Right atrium auricular region (tissue), 2 donors: ENCODE measurements around the gene TMEM178B. TPM values are rescaled to one million over a fixed set of nuclear protein-coding genes. Genes with fewer than 3 reads are reported as not detected.

Source experiments
- DNase-seq: peaks from one replicate; pipeline ENCODE4 v3.0.0-alpha.2; 2019; ENCODE audit warnings: low spot score
- H3K27ac ChIP-seq, 2 donors: fragments of 200-600 bp; sonication (generic); 1 replicate in 1 of 2; 2 replicates in 1 of 2; pipeline ENCODE4 v1.5.1; 2016 to 2019
- H3K27me3 ChIP-seq, 2 donors: fragments of 200-600 bp; sonication (generic); one replicate each; pipeline versions ENCODE4 v1.5.1 to v1.6.0; 2017 to 2019
- H3K36me3 ChIP-seq: fragments of 200-600 bp; sonication (generic); one replicate; pipeline ENCODE4 v1.5.1; 2016
- H3K4me1 ChIP-seq, 2 donors: fragments of 200-600 bp; sonication (generic); one replicate each; pipeline versions ENCODE4 v1.5.1 to v1.6.0; 2017 to 2019
- H3K4me3 ChIP-seq, 2 donors: fragments of 200-600 bp; sonication (generic); 1 replicate in 1 of 2; 2 replicates in 1 of 2; pipeline ENCODE4 v1.5.1; 2017 to 2019; ENCODE audit warnings: mild to moderate bottlenecking in 1 of 2, moderate library complexity in 1 of 2
- H3K9me3 ChIP-seq, 2 donors: fragments of 200-600 bp; sonication (generic); one replicate each; pipeline ENCODE4 v1.5.1; 2019
- CTCF ChIP-seq, 2 donors: fragments of 200-600 bp; sonication (generic); IDR thresholded peaks; one replicate each; pipeline ENCODE4 v1.5.1; 2019; ENCODE audit warnings: antibody characterized with exemption in 2 of 2
- total RNA-seq, 2 donors: library from RNA; depleted of rRNA; stranded (reverse); fragments of >200 nt; gene quantifications; one replicate each; pipeline ENCODE4 v1.1.0, GENCODE V29; 2016

The TMEM178B gene
- total RNA-seq, 2 donors from 2014 or later, result 15.8 to 48.7 TPM

GRCh38 chr7:141142058-141142457 is 68.2 kb downstream of the TMEM178B start:
- Histone ChIP-seq H3K36me3 (no peaks in the 10 kb centered on the region), H3K9me3 (peaks cover 0 to 8% of the 10 kb centered on the region in 2 donors), H3K27me3 (no peaks in the 10 kb centered on the region), H3K4me1 (no peaks in the 10 kb centered on the region), H3K4me3 (no peak overlapping the region), H3K27ac (no peak overlapping the region)
- no peak for TF ChIP-seq CTCF (IDR thresholded peaks at IDR 0.05)
- no peak for DNase-seq

DNA sequence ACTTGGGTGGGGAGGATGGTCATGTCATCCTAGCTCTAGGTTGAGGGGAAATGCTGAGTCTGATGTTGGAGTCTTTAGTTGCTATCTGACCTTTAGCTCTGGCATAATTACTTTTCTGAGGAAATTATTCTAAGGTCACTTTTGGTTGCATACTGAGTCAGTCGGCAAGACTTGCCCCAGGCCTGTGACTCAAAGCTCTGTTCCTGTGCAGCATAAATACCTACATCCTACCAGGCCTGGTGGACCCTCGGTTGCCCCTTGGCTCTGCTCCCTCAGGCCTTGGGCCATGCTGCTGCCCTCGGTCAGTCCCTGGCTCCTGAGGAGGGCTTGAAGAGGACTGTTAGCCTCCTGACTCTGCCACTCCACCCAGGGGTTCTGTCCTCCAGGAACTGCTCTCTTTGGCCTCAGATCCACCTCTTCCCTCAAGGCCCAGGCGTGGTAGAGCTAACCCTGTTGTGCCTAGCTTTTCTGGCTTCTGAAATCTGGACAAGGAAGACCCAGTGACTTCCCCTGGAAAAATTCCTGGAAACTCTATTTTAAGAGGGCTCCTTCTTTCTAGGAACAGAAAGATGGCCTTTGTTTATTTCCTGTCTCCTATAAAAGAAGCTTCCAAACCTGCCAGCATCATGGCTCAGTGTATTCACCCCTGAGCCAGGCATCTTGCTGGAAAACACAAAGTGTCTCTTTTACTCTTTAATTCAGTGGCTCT is 71.2 kb downstream of the TMEM178B start:
- Histone ChIP-seq H3K36me3 (no peaks in the 10 kb centered on the region), H3K27me3 (no peaks in the 10 kb centered on the region), H3K4me3 (no peak overlapping the region), H3K27ac (no peak overlapping the region), H3K4me1 (no peaks in the 10 kb centered on the region), H3K9me3 (peaks cover 0 to 8% of the 10 kb centered on the region in 2 donors)
- no peak for TF ChIP-seq CTCF (IDR thresholded peaks at IDR 0.05)
- no peak for DNase-seq

DNA sequence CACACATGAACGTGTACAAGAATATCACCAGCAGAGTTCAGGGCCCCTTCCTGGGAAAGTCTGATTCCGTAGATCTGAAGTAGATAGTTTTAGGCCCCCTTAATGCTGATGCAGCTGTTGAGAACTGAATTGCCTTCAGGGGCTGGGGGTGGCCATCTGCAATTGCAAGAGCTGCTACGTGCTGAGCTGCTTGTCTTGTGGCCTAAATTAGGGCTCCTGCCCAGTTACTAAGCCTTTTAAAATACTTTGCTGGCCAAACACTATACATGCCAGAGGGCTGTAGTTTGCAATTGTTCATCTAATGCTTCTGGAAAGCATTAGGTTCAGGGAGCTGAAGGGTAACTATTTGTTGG is 71.7 kb downstream of the TMEM178B start:
- Histone ChIP-seq H3K4me3 (no peak overlapping the region), H3K9me3 (peaks cover 0 to 8% of the 10 kb centered on the region in 2 donors), H3K27ac (no peak overlapping the region), H3K36me3 (no peaks in the 10 kb centered on the region), H3K4me1 (no peaks in the 10 kb centered on the region), H3K27me3 (no peaks in the 10 kb centered on the region)
- no peak for DNase-seq
- no peak for TF ChIP-seq CTCF (IDR thresholded peaks at IDR 0.05)

DNA sequence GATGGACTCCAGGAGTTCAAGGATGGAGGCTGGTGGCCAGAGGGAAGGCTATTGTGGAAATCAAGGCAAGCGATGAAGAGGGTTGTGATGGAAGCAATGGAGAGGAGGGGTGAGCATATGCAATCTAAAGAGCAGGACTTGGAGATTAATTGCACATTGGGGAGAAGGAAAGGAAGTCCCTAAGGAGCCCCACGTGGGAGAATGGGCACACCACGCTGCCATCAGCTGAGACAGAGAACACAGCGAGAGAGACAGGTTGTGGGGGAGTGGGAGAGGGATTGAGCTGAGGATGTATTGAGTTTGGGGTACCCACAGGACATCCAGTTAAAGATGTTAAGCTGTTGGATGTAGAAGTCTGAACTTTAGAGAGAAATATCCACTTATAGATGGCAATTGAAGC is 73.6 kb downstream of the TMEM178B start:
- H3K27me3 ChIP-seq, result no peaks in the 10 kb centered on the region
- DNase-seq, result no peak
- H3K27ac ChIP-seq, result no peak overlapping the region
- H3K9me3 ChIP-seq, result no peaks in the 10 kb centered on the region
- no peak overlapping the region for H3K4me3 ChIP-seq
- no peaks in the 10 kb centered on the region for H3K4me1 ChIP-seq
- no peaks in the 10 kb centered on the region for H3K36me3 ChIP-seq
- no peak for TF ChIP-seq CTCF (IDR thresholded peaks at IDR 0.05)

GRCh38 chr7:141150465-141150864 is 76.6 kb downstream of the TMEM178B start:
- H3K9me3 ChIP-seq, result no peaks in the 10 kb centered on the region
- no peaks in the 10 kb centered on the region for H3K4me1 ChIP-seq
- H3K27me3 ChIP-seq, result no peaks in the 10 kb centered on the region
- no peak overlapping the region for H3K27ac ChIP-seq
- no peak overlapping the region for H3K4me3 ChIP-seq
- no peaks in the 10 kb centered on the region for H3K36me3 ChIP-seq
- no peak for DNase-seq
- no peak for TF ChIP-seq CTCF (IDR thresholded peaks at IDR 0.05)

DNA sequence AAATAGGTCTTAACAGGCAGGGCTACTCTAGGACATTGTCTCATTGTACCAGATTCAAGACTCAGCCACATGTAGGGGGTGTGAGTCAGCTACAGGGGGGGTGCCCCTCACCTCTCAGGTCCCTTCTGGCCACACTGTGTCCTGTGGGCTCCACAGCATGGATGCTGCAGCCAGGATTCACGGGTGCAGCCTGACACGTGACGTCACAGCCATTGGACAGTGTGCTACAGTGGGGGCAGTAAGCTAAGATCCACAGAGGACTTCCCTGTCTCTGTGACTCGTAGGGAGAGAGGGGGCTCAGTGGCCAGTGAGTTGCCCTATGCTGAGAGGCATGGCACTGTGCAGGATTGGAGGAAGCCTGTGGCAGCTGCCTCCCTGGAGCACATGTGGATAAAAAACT is 77.9 kb downstream of the TMEM178B start:
- Histone ChIP-seq H3K27me3 (no peaks in the 10 kb centered on the region), H3K4me1 (no peaks in the 10 kb centered on the region), H3K4me3 (no peak overlapping the region), H3K9me3 (no peaks in the 10 kb centered on the region), H3K27ac (no peak overlapping the region), H3K36me3 (no peaks in the 10 kb centered on the region)
- DNase-seq, result no peak
- no peak for TF ChIP-seq CTCF (IDR thresholded peaks at IDR 0.05)
